Embryonic facial prominence (tissue), 1 donor: ENCODE measurements around the gene EN1.

ENCODE experiments used
- DNase-seq: peaks from one replicate; pipeline ENCODE4 v3.0.0-alpha.2; 2016; ENCODE audit errors: extremely low spot score

Gene EN1

DNA sequence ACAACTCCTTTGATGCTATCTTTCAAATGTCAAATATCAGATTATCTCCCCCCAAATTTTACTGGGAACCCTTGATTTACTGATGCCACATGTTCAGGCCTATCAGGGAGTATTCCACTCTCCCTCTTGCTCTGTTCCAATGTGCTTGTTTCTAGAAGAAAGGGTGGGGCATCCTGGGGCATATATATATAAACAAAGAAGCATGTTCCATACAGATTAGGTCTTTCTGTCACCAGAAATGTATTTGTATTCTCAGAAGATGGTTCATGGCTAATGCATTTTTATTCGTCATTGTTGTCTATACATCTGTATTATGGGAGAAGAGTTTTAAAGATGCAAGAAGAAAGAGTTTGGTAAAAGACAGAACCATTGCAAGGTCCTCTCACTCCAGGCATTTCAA, 24.9 kb downstream of the EN1 start:
- DNase-seq = no peak

GRCh38 chr2:118822015-118822414, 25.4 kb downstream of the EN1 start:
- no peak for DNase-seq

DNA sequence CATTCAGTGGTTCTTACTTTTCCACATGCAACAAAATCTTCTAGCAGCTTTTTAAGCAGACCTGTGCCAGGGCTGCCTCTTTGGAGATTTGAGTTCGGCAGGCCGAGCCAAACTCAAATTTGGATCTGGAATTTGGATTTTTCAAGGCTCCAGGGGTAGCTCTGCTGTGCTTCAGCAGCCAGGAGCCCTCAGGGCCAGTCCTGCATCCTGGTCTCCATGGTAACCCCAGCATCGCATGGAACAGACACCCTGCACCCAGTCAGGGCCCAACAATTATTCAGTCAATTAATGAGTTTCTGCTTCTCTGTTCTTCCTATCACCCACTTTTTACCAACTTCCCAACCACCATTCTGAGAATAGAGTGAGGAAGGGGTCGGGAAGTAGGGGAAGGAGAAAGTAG, 30.0 kb downstream of the EN1 start:
- no peak for DNase-seq

- no peak for DNase-seq
Measured at GRCh38 chr2:118816669-118817068, 30.8 kb downstream of the EN1 start.

GRCh38 chr2:118815731-118816130, 31.7 kb downstream of the EN1 start:
- no peak for DNase-seq

- no peak for DNase-seq
Measured at GRCh38 chr2:118815314-118815713, 32.1 kb downstream of the EN1 start.

- DNase-seq = no peak
Measured at GRCh38 chr2:118814368-118814767, 33.1 kb downstream of the EN1 start.

- DNase-seq = no peak
Measured at GRCh38 chr2:118813601-118814339, 33.7 kb downstream of the EN1 start.

- no peak for DNase-seq
Measured at GRCh38 chr2:118813111-118813510, 34.3 kb downstream of the EN1 start.

- no peak for DNase-seq
Measured at GRCh38 chr2:118812552-118812951, 34.9 kb downstream of the EN1 start.

DNA sequence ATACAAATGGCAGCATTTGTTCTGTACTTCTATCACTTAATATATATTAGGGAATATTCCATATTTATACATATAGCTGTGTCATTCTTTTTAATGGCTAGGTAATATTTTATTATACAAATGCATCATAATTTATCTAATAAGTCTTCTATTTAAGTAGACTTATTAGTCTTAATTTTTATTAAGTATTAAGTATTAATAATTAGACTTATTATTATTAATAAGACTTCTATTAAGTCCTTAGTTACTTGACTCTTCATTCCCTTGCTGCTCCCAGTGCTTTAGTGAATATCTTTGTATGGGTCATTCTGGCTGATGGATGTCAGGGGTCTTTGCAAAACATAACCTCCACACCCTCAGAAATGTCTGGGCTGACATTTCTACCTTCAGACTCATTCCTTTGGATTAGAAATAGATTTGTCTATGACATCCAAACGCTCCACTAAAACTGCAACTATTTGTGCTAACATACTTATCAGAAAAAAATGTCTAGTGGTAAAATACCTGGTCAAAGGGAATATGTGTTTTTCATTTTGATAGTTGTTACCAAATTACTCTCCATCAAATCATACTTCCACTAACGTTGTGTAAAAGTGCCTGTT, 35.8 kb downstream of the EN1 start:
- DNase-seq = no peak

- DNase-seq = no peak
Measured at GRCh38 chr2:118810766-118811165, 36.7 kb downstream of the EN1 start.

- no peak for DNase-seq
Measured at GRCh38 chr2:118808429-118808809, 39.0 kb downstream of the EN1 start.

DNA sequence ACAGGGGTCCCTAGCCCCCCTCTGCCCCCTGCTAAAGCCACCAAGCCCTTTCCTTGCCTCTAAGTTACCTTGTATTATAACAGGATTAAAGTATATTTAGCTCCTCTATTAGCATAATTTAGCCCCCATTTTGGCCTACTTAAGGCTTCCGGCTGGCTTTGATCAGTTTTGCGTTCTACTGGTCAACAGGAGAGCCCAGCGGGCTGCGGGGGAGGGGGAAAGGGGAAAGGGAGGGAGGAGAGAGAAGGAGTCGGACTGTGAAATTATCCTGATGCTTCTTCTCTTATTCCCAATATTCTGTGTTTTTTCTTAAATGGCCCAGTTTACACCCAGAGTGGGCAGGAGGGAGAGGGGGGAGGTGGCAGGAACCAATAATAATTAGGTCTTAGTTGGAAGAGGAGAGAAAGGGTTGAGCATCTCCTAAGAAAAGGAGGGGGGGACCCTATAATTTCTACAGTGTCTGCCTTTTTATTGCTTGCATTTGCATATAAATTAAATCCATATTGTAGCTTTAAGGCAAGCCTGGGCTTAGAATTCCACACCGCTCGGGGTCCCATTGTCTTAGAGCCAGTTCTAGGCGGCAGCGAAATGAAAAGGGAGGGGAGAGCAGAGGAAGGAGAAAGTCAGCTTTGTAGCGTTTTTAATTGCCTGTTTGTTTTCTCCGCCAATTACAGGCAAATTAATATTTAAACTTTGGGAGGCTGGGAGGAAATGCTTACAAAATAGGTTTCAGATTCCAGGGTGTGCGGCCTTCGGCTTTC, 39.6 kb downstream of the EN1 start:
- DNase-seq = no peak

DNA sequence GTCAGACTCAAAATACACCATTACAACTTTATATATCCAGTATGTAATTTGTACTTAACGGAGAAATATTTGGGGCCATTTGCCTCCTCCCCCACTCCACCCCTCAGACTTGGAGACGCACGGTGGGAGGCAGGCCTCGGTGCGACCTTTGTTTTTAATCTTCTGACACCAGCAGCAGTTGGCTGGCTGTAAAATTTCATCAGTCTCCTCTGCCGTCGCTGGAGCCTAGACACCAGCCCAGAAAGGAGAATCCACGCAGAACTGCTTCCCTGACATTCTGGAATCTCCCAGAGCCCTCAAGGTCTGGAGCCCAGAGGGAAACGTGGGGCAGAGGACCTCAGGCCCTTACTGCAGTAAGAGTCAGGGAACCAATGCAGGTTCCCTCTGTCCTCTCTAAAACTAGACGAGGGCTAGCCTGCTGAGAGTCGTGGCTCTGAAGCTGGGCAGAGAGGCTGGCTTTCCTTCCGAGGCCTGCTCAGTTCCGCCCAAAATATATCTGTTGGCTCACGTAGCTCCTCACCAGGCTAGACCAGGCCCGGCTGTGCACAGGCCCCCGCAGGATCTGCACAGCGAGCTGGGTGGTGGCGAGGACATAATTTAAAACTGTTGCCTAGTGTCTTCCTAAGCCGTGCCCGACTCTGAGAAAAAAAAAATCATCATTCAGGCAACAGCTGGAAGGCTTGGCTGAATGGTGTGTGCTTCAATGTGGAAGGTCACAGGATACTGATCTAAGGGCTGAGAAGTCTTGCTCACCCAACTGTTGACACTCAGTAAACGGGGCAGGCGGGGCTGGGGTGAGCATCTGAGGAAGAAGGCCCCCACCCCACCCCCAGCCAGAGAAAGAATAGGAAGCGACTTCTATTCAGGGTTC, 40.4 kb downstream of the EN1 start:
- DNase-seq = no peak

DNA sequence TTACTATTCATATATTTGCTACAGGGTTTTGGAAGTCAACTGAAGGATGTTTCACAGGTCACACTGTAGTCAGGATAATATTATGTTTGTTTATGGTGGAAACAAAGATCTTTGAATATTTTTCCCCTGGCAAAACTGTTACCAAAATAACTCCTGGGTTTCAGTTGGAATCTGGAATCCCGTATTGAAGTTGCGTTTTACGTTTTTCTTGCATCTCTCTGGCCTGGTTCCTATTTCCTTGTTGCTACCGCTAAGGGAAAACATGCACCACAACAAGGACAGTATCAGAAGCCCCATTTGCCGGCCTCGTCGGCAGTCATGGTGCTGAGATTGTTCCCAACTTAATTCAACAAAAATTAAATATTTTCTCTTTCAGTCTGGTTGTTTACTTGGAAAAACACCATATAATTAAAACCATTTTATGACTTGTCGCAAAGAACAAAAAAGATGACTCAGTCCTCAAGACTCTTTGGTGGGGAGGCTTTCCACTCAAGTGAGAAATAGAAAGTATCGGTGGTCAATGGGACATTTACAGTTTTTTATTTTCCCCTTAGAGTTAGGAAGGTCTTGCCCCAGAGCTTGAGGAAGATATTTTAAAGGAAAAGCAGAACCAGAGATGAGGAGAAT, 42.3 kb downstream of the EN1 start:
- no peak for DNase-seq

- no peak for DNase-seq
Measured at GRCh38 chr2:118803012-118803411, 44.4 kb downstream of the EN1 start.

DNA sequence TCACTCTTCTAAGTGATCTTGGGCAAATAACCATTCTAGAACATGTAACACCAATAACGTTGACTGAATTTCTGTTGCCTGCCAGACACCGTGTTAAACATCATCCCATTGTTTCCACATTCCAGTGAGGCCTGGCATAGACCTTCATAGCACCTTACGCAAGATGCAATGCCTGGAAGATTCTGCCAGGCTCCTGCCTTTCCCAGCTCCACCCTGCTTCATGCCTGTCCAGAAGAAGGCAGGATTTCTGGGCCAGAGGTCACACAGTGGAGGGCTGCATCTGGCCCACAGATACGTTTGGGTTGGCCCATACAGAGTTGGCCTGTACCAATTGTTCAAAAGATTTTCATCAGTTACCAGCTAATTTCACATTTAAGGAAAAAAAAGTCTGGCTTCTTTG, 46.3 kb downstream of the EN1 start:
- no peak for DNase-seq

DNA sequence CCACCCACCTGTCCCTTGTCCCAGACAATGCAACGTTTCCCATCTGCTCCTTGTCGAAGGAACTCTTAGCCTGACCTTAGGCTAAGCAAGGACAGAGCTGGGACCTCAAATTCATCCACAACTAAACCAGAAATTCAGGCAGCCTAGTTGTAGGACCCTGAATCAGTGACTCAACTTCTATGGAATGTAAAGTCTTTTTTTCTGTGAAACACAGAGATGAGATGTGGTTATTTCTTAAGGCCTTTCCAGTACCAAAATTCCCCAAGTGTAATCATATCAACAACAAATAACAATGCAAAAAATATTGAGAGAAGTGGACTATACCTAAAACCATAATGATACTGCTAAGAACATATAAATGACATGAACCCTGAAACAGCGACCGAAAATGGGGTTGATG, 46.7 kb downstream of the EN1 start:
- DNase-seq = no peak

DNA sequence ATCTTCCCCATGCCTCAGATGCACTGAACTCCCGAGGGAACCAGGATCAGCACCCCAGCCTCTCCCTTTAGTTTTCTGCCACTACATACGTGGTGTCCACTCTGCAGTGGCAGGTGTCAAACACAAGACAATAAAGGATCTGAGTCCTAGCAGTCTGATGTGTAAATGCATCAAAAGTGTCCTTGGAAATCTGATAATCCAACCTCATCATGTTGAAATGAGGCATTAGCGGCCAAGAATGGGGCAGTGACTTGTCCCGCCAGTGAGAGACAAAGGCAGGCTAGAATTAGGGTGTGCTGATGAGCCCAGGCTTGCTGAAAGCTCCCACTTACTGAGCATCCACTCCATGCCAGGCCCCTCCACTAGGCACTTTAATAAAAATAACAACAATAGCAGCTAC, 52.9 kb downstream of the EN1 start:
- no peak for DNase-seq
